Measurements from ENCODE around the gene ATP12A.

Gene ATP12A

DNA sequence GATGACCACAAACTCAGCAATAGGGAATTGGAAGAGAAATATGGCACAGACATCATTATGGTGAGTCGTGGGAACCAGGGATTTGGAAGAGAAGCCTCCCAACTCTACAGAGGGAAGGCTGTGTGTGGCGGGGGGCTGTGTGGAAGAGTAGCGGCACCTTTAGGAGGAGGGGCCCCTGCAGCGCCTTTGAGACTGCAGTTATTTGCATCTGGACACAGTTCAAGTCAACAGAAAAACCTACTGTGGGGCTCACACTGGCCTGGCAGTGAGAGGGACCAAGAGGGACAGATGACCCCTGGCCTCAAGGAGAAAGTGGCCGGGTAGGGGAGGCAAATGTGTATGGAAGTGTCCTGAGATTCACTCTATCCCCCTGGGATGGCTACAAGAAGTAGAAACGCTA is 5.1 kb downstream of the ATP12A start:
- TF ChIP-seq, protein P1, sequence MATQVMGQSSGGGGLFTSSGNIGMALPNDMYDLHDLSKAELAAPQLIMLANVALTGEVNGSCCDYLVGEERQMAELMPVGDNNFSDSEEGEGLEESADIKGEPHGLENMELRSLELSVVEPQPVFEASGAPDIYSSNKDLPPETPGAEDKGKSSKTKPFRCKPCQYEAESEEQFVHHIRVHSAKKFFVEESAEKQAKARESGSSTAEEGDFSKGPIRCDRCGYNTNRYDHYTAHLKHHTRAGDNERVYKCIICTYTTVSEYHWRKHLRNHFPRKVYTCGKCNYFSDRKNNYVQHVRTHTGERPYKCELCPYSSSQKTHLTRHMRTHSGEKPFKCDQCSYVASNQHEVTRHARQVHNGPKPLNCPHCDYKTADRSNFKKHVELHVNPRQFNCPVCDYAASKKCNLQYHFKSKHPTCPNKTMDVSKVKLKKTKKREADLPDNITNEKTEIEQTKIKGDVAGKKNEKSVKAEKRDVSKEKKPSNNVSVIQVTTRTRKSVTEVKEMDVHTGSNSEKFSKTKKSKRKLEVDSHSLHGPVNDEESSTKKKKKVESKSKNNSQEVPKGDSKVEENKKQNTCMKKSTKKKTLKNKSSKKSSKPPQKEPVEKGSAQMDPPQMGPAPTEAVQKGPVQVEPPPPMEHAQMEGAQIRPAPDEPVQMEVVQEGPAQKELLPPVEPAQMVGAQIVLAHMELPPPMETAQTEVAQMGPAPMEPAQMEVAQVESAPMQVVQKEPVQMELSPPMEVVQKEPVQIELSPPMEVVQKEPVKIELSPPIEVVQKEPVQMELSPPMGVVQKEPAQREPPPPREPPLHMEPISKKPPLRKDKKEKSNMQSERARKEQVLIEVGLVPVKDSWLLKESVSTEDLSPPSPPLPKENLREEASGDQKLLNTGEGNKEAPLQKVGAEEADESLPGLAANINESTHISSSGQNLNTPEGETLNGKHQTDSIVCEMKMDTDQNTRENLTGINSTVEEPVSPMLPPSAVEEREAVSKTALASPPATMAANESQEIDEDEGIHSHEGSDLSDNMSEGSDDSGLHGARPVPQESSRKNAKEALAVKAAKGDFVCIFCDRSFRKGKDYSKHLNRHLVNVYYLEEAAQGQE (IDR thresholded peaks at IDR 0.05; ENCODE audit: insufficient read depth in 1 of 2, low read depth in 2 of 2, low read length in 2 of 2) = no peak

DNA sequence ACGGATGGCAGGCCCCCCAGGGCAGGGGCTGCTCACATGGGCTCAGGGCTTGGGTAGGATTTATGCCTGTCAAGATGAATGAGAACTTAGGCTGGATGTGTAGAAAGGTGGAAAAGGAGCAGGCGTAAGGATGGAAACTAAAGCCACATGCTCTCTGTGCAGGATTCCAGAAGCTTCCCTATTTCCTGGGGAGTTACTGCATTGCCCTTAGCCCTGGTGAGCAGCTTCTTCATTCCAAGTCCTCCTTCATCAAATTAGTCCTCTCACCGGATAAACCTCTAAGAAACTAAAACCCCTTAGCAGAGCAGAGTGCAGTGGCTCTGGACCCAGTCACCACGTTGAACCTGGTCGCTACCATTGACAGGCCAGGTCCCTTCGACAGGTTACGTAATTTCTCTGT is 7.4 kb downstream of the ATP12A start:
- no peak for TF ChIP-seq POLR2AphosphoS5 (IDR thresholded peaks at IDR 0.05; ENCODE audit: low read depth, low read length)
- TF ChIP-seq, protein P1 (IDR thresholded peaks at IDR 0.05; ENCODE audit: insufficient read depth in 1 of 2, low read depth in 2 of 2, low read length in 2 of 2) = no peak
- no peak for TF ChIP-seq SIN3A (IDR thresholded peaks at IDR 0.05; ENCODE audit: borderline replicate concordance, insufficient read depth, low read length)
- TF ChIP-seq TAF1 (IDR thresholded peaks at IDR 0.05; ENCODE audit: borderline replicate concordance, insufficient read depth, low read length) = no peak
- no peak for TF ChIP-seq FOXP2 (optimal IDR thresholded peaks at IDR 0.05; ENCODE audit: borderline replicate concordance, extremely low read depth, extremely low read length, insufficient read depth)

- TF ChIP-seq SIN3A (IDR thresholded peaks at IDR 0.05; ENCODE audit: borderline replicate concordance, insufficient read depth, low read length) = no peak
- TF ChIP-seq, protein P1 (IDR thresholded peaks at IDR 0.05; ENCODE audit: insufficient read depth in 1 of 2, low read depth in 2 of 2, low read length in 2 of 2) = no peak
- no peak for TF ChIP-seq TAF1 (IDR thresholded peaks at IDR 0.05; ENCODE audit: borderline replicate concordance, insufficient read depth, low read length)
- TF ChIP-seq FOXP2 (optimal IDR thresholded peaks at IDR 0.05; ENCODE audit: borderline replicate concordance, extremely low read depth, extremely low read length, insufficient read depth) = no peak
- TF ChIP-seq POLR2AphosphoS5 (IDR thresholded peaks at IDR 0.05; ENCODE audit: low read depth, low read length) = no peak
These were observed 7.9 kb downstream of the ATP12A start for GRCh38 chr13:24688111-24688510.

DNA sequence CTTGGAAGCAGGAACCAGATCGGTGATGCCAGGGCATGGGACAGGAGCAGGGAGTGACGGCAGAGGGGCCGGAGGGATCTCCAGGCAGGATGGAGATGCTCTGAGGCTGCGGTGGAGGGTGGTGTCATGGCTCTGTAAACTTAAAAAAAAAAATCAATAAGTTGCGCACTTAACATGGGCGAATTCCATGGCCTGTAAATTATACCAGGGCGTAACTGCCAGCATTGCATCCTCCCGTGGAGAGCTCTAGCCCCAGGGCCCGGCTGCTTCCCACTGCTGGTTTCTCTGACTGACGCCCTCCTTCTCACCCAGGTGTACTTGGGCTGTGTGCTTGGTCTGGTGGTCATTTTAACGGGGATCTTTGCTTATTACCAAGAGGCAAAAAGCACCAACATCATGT is 8.7 kb downstream of the ATP12A start:
- TF ChIP-seq, protein P1 (IDR thresholded peaks at IDR 0.05; ENCODE audit: insufficient read depth in 1 of 2, low read depth in 2 of 2, low read length in 2 of 2) = no peak
- TF ChIP-seq SIN3A (IDR thresholded peaks at IDR 0.05; ENCODE audit: borderline replicate concordance, insufficient read depth, low read length) (no peak), FOXP2 (optimal IDR thresholded peaks at IDR 0.05; ENCODE audit: borderline replicate concordance, extremely low read depth, extremely low read length, insufficient read depth) (no peak), POLR2AphosphoS5 (IDR thresholded peaks at IDR 0.05; ENCODE audit: low read depth, low read length) (no peak), TAF1 (IDR thresholded peaks at IDR 0.05; ENCODE audit: borderline replicate concordance, insufficient read depth, low read length) (no peak)

DNA sequence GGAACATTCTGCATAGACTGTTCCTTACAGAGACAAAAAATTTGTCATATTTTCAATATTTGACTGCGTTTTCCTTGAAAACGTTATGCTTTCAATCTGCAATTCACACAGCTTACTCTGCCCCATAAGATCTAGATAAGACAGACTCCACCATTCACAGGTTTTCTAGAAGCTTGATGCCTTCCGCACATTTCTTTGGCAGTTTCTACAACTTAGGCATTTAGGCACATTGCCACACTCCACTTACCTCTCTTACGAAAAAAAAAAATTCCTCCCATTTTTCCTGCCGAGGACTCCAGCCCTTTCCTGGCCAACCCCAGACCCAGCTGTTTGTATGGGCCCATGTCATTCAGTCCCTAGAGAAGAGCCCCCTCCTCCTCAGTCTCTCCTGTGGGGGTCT is 11.2 kb downstream of the ATP12A start:
- no peak for TF ChIP-seq POLR2AphosphoS5 (IDR thresholded peaks at IDR 0.05; ENCODE audit: low read depth, low read length)
- no peak for TF ChIP-seq TAF1 (IDR thresholded peaks at IDR 0.05; ENCODE audit: borderline replicate concordance, insufficient read depth, low read length)
- TF ChIP-seq FOXP2 (optimal IDR thresholded peaks at IDR 0.05; ENCODE audit: borderline replicate concordance, extremely low read depth, extremely low read length, insufficient read depth) = no peak
- TF ChIP-seq, protein P1 (IDR thresholded peaks at IDR 0.05; ENCODE audit: insufficient read depth in 1 of 2, low read depth in 2 of 2, low read length in 2 of 2) = no peak

Data from PFSK-1 (cell line).